K562 (cell line): ENCODE results near the gene PHOX2A. TPM values are rescaled to one million over a fixed set of nuclear protein-coding genes. Genes with fewer than 3 reads are reported as not detected.

Experiments used
- ARHGAP35 ChIP-seq: fragments of 450-650 bp; IDR thresholded peaks from 2 replicates; pipeline ENCODE4 v1.6.1; 2018; ENCODE audit not compliant: partially characterized antibody
- ATF2 ChIP-seq: sonication (generic); formaldehyde crosslinking; IDR thresholded peaks from 2 replicates; pipeline ENCODE4 v1.8.1; 2022; ENCODE audit warnings: missing genetic modification reagents
- ELF4 ChIP-seq: fragments of 450-650 bp; formaldehyde crosslinking; IDR thresholded peaks from 2 replicates; pipeline ENCODE4 v1.4.0; 2022; ENCODE audit warnings: missing genetic modification characterization
- GTF2A2 ChIP-seq: IDR thresholded peaks from 2 replicates; pipeline ENCODE4 v1.6.1; 2016; ENCODE audit warnings: mild to moderate bottlenecking, missing genetic modification characterization, missing compliant biosample characterization
- KAT7 ChIP-seq: sonication (generic); formaldehyde crosslinking; IDR thresholded peaks from 2 replicates; pipeline ENCODE4 v1.8.0; 2022; ENCODE audit warnings: missing genetic modification reagents, mild to moderate bottlenecking, borderline replicate concordance
- LCOR ChIP-seq: sonication (generic); formaldehyde crosslinking; IDR thresholded peaks from 2 replicates; pipeline ENCODE4 v1.8.0; 2022; ENCODE audit warnings: mild to moderate bottlenecking, missing genetic modification reagents
- NFE2 ChIP-seq: IDR thresholded peaks from 2 replicates; pipeline ENCODE4 v1.6.1; 2014; ENCODE audit warnings: antibody characterized with exemption, low read depth
- NFIC ChIP-seq: fragments of 450-650 bp; IDR thresholded peaks from 2 replicates; pipeline ENCODE4 v1.6.1; 2017; ENCODE audit warnings: mild to moderate bottlenecking, inconsistent platforms
- NFIX ChIP-seq: fragments of 250-450 bp; sonication (Bioruptor Pico); IDR thresholded peaks from 2 replicates; pipeline ENCODE4 v1.4.0; 2020; ENCODE audit warnings: low read depth, mild to moderate bottlenecking, moderate library complexity
- SMARCE1 ChIP-seq: fragments of 450-650 bp; IDR thresholded peaks from 2 replicates; pipeline ENCODE4 v1.7.1; 2016; ENCODE audit warnings: mild to moderate bottlenecking
- SRSF9 ChIP-seq: fragments of 200-400 bp; formaldehyde crosslinking; IDR thresholded peaks from 2 replicates; pipeline ENCODE4 v1.6.1; 2017; ENCODE audit warnings: low read depth, low read length, borderline replicate concordance
- TAF1 ChIP-seq: IDR thresholded peaks from 2 replicates; pipeline ENCODE4 v1.6.1; 2011; ENCODE audit warnings: mild to moderate bottlenecking, low read length, moderate library complexity; ENCODE audit not compliant: insufficient read depth, control insufficient read depth, severe bottlenecking; ENCODE audit errors: extremely low read depth
- TEAD4 ChIP-seq, 2 experiments: sonication (generic) in 1 of 2; formaldehyde crosslinking in 1 of 2; IDR thresholded peaks; 2 replicates each; pipeline versions ENCODE4 v1.6.1 to v1.8.0; 2012 to 2022; ENCODE audit warnings: borderline replicate concordance in 1 of 2, inconsistent platforms in 1 of 2, low read length in 1 of 2, mild to moderate bottlenecking in 1 of 2, missing genetic modification reagents in 1 of 2
- ZBTB11 ChIP-seq, 3 experiments: fragments of 200-800 bp in 1 of 3; fragments of 250-450 bp in 1 of 3; fragments of 450-650 bp in 1 of 3; sonication (Bioruptor Pico) in 1 of 3; sonication (Bioruptor generic) in 1 of 3; formaldehyde crosslinking in 1 of 3; IDR thresholded peaks; 2 replicates each; pipeline versions ENCODE4 v1.6.1 to v1.8.0; 2016 to 2022; ENCODE audit warnings: mild to moderate bottlenecking in 2 of 3, missing genetic modification characterization in 2 of 3, missing compliant biosample characterization in 1 of 3, moderate library complexity in 1 of 3
- ZNF445 ChIP-seq: fragments of 250-450 bp; sonication (Bioruptor Pico); IDR thresholded peaks from 2 replicates; pipeline ENCODE4 v1.4.0; 2020; ENCODE audit warnings: low read depth, mild to moderate bottlenecking, moderate library complexity
- ZNF79 ChIP-seq: fragments of 250-450 bp; sonication (Bioruptor Pico); IDR thresholded peaks from 2 replicates; pipeline ENCODE4 v1.4.0; 2020; ENCODE audit warnings: low read depth, mild to moderate bottlenecking, moderate library complexity
- polyA plus RNA-seq, 8 experiments: library from polyadenylated mRNA; depleted of rRNA in 4 of 8; stranded (reverse) in 5 of 8; unstranded in 3 of 8; fragments of >200 nt; fragmentation: Nextera tagmentation in 2 of 8; fragmentation: Illumina TruSeq in 1 of 8; extraction: Ambion mirVana in 2 of 8; extraction: Trizol in 1 of 8; gene quantifications; 2 replicates each; pipeline versions ENCODE4 v1.2.1 to v1.2.3, GENCODE V29; 2011 to 2014; ENCODE audit warnings: inconsistent platforms in 1 of 8, missing spikeins in 1 of 8
- total RNA-seq, 7 experiments: library from RNA; depleted of rRNA in 6 of 7; stranded (reverse); fragments of >200 nt in 6 of 7; fragmentation: Illumina TruSeq in 2 of 7; extraction: Trizol in 2 of 7; gene quantifications; 2 replicates each; pipeline versions ENCODE4 v1.2.1 to v1.2.3, GENCODE V29; 2011 to 2021; ENCODE audit warnings: low replicate concordance in 1 of 7
- TF ChIP-seq, protein P1 (sequence below): sonication (generic); formaldehyde crosslinking; IDR thresholded peaks from 2 replicates; pipeline ENCODE4 v1.8.0; 2022; ENCODE audit warnings: missing genetic modification reagents, mild to moderate bottlenecking, moderate library complexity, borderline replicate concordance
- TF ChIP-seq, protein P2 (sequence below): fragments of 450-650 bp; IDR thresholded peaks from 2 replicates; pipeline ENCODE4 v1.6.1; 2017; ENCODE audit warnings: mild to moderate bottlenecking, moderate library complexity
- TF ChIP-seq, protein P3 (sequence below): fragments of 450-650 bp; IDR thresholded peaks from 2 replicates; pipeline ENCODE4 v1.6.1; 2016; ENCODE audit warnings: mild to moderate bottlenecking

The PHOX2A gene
- total and polyA plus RNA-seq, 9 of the 15 experiments (the other 6 are each of a cell fraction or from before 2014, with no cell fraction given), result not detected

DNA sequence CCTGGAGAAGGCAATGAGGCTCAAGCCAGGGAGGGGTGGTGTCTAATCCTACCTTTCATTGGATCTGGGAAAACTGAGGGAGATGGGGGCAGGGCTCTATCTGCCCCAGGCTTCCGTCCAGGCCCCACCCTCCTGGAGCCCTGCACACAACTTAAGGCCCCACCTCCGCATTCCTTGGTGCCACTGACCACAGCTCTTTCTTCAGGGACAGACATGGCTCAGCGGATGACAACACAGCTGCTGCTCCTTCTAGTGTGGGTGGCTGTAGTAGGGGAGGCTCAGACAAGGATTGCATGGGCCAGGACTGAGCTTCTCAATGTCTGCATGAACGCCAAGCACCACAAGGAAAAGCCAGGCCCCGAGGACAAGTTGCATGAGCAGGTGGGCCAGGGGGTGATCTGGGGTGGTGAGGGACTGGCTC, 52.0 kb downstream of the PHOX2A start, which contains the start of gene FOLR1 (continued):
- TF ChIP-seq ATF2 (CRISPR knock-in tag), result no peak
- TF ChIP-seq, protein P1, sequence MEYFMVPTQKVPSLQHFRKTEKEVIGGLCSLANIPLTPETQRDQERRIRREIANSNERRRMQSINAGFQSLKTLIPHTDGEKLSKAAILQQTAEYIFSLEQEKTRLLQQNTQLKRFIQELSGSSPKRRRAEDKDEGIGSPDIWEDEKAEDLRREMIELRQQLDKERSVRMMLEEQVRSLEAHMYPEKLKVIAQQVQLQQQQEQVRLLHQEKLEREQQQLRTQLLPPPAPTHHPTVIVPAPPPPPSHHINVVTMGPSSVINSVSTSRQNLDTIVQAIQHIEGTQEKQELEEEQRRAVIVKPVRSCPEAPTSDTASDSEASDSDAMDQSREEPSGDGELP, result peak; percentile 62; the same call in 1 of the 2 replicates
- TF ChIP-seq LCOR (CRISPR knock-in tag), result no peak
- no peak for TF ChIP-seq NFE2
- peak; percentile 23 for TF ChIP-seq TAF1
- TF ChIP-seq GTF2A2 (tag), result no peak
- no peak for TF ChIP-seq ELF4 (CRISPR knock-in tag)
- no peak for TF ChIP-seq NFIX (CRISPR knock-in tag)
- no peak for TF ChIP-seq SRSF9
- no peak for TF ChIP-seq ARHGAP35
- TF ChIP-seq ZBTB11 (CRISPR knock-in tag; IDR thresholded peaks at IDR 0.05), result no peak
- no peak for TF ChIP-seq ZNF445
- peak; percentile 67; the same call in 1 of the 2 replicates for TF ChIP-seq TEAD4 (IDR thresholded peaks at IDR 0.05; ENCODE audit: low read length)
- no peak for TF ChIP-seq TEAD4 (CRISPR knock-in tag; IDR thresholded peaks at IDR 0.05; ENCODE audit: borderline replicate concordance)
- no peak for TF ChIP-seq KAT7 (CRISPR knock-in tag)
- no peak for TF ChIP-seq ZNF79 (CRISPR knock-in tag)
- no peak for TF ChIP-seq NFIC
- TF ChIP-seq, protein P2, sequence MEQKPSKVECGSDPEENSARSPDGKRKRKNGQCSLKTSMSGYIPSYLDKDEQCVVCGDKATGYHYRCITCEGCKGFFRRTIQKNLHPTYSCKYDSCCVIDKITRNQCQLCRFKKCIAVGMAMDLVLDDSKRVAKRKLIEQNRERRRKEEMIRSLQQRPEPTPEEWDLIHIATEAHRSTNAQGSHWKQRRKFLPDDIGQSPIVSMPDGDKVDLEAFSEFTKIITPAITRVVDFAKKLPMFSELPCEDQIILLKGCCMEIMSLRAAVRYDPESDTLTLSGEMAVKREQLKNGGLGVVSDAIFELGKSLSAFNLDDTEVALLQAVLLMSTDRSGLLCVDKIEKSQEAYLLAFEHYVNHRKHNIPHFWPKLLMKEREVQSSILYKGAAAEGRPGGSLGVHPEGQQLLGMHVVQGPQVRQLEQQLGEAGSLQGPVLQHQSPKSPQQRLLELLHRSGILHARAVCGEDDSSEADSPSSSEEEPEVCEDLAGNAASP, result no peak
- TF ChIP-seq SMARCE1, result 0 out of 2 replicates have a peak, but pooled peaks have one; percentile 11
- TF ChIP-seq, protein P3, sequence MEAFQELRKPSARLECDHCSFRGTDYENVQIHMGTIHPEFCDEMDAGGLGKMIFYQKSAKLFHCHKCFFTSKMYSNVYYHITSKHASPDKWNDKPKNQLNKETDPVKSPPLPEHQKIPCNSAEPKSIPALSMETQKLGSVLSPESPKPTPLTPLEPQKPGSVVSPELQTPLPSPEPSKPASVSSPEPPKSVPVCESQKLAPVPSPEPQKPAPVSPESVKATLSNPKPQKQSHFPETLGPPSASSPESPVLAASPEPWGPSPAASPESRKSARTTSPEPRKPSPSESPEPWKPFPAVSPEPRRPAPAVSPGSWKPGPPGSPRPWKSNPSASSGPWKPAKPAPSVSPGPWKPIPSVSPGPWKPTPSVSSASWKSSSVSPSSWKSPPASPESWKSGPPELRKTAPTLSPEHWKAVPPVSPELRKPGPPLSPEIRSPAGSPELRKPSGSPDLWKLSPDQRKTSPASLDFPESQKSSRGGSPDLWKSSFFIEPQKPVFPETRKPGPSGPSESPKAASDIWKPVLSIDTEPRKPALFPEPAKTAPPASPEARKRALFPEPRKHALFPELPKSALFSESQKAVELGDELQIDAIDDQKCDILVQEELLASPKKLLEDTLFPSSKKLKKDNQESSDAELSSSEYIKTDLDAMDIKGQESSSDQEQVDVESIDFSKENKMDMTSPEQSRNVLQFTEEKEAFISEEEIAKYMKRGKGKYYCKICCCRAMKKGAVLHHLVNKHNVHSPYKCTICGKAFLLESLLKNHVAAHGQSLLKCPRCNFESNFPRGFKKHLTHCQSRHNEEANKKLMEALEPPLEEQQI, result no peak
